GM06990 (cell line): Measurements from ENCODE around the gene MCF2L.

Experiments
- DNase-seq: peaks from one replicate; pipeline ENCODE4 v3.0.0-alpha.2; 2011; ENCODE audit not compliant: insufficient read length; ENCODE audit errors: extremely low read depth
- H3K27me3 ChIP-seq: replicated peaks from 2 replicates; pipeline ENCODE4 v1.6.0; 2011; ENCODE audit warnings: low read length; ENCODE audit not compliant: control insufficient read depth, insufficient read depth
- H3K36me3 ChIP-seq: 2 replicates; pipeline ENCODE4 v1.5.1; 2011; ENCODE audit warnings: low read length; ENCODE audit not compliant: control insufficient read depth, insufficient read depth
- H3K4me3 ChIP-seq: replicated peaks from 2 replicates; pipeline ENCODE4 v1.5.1; 2011; ENCODE audit warnings: low read depth, mild to moderate bottlenecking, control low read depth, low read length
- CTCF ChIP-seq: IDR thresholded peaks from 2 replicates; pipeline ENCODE4 v1.5.1; 2011; ENCODE audit warnings: low read length, control low read depth, mild to moderate bottlenecking, inconsistent platforms; ENCODE audit not compliant: insufficient read depth, poor library complexity, severe bottlenecking

The MCF2L gene

GRCh38 chr13:113031465-113031864, 62.5 kb downstream of the MCF2L start:
- no peaks in the 10 kb centered on the region for H3K36me3 ChIP-seq
- TF ChIP-seq CTCF: no peak
- no peak overlapping the region for H3K4me3 ChIP-seq
- no peak for DNase-seq
- H3K27me3 ChIP-seq: no peaks in the 10 kb centered on the region; the same call in 1 of the 2 replicates

- Histone ChIP-seq H3K27me3 (no peaks in the 10 kb centered on the region), H3K4me3 (no peak overlapping the region), H3K36me3 (no peaks in the 10 kb centered on the region)
- no peak for DNase-seq
- no peak for TF ChIP-seq CTCF
These were observed 63.3 kb downstream of the MCF2L start for GRCh38 chr13:113032291-113032690.

- Histone ChIP-seq H3K36me3 (no peaks in the 10 kb centered on the region), H3K27me3 (no peaks in the 10 kb centered on the region), H3K4me3 (no peak overlapping the region)
- no peak for TF ChIP-seq CTCF
- no peak for DNase-seq
These were observed 64.2 kb downstream of the MCF2L start for GRCh38 chr13:113033054-113033850.

- Histone ChIP-seq H3K4me3 (no peak overlapping the region), H3K36me3 (no peaks in the 10 kb centered on the region), H3K27me3 (no peaks in the 10 kb centered on the region)
- no peak for DNase-seq
- TF ChIP-seq CTCF: no peak
These were observed 65.6 kb downstream of the MCF2L start for GRCh38 chr13:113034451-113035212.

- no peak for TF ChIP-seq CTCF
These were observed 66.3 kb downstream of the MCF2L start for GRCh38 chr13:113035213-113035800.

More at GRCh38 chr13:113035213-113035800, 66.3 kb downstream of the MCF2L start:
- DNase-seq: no peak
- no peak overlapping the region for H3K4me3 ChIP-seq
- H3K27me3 ChIP-seq: no peaks in the 10 kb centered on the region; the same call in 1 of the 2 replicates
- no peaks in the 10 kb centered on the region for H3K36me3 ChIP-seq
